CD4-positive, CD25-positive, alpha-beta regulatory T cell (primary cell): ENCODE results near the gene TFF1. TPM values are rescaled to one million over a fixed set of nuclear protein-coding genes. Genes with fewer than 3 reads are reported as not detected.

Experiments used
- ATAC-seq, 2 donors: fragments of 150-1000 bp; cut with Tn5 transposase; one replicate each; pipeline ENCODE4 v1.10.0; 2021; ENCODE audit warnings: low read depth in 2 of 2, moderate number of reproducible peaks in 2 of 2, moderate library complexity in 1 of 2
- DNase-seq, 3 donors: peaks; one replicate each; pipeline versions ENCODE4 v3.0.0 to v3.0.0-alpha.2; 2012 to 2022; ENCODE audit warnings: mixed read lengths in 1 of 3
- H3K27ac ChIP-seq: one replicate; pipeline ENCODE4 v1.7.0; 2013; ENCODE audit warnings: mild to moderate bottlenecking, low read length; ENCODE audit not compliant: insufficient read depth, poor library complexity, severe bottlenecking
- H3K27me3 ChIP-seq: one replicate; pipeline ENCODE4 v1.7.0; 2013; ENCODE audit warnings: low read length; ENCODE audit not compliant: control insufficient read depth, insufficient read depth
- H3K36me3 ChIP-seq: one replicate; pipeline ENCODE4 v1.7.0; 2013; ENCODE audit warnings: mild to moderate bottlenecking, low read length, moderate library complexity; ENCODE audit not compliant: control insufficient read depth, insufficient read depth
- H3K4me1 ChIP-seq: 2 replicates; pipeline ENCODE4 v1.7.0; 2013; ENCODE audit warnings: mild to moderate bottlenecking, low read length; ENCODE audit not compliant: insufficient read depth, control insufficient read depth, poor library complexity, severe bottlenecking
- H3K4me3 ChIP-seq: one replicate; pipeline ENCODE4 v1.7.0; 2013; ENCODE audit warnings: low read depth, mild to moderate bottlenecking, low read length, moderate library complexity
- H3K9me3 ChIP-seq, 2 experiments: 1 replicate in 1 of 2; 2 replicates in 1 of 2; pipeline ENCODE4 v1.7.0; 2013; ENCODE audit warnings: low read length in 2 of 2, mild to moderate bottlenecking in 1 of 2, moderate library complexity in 1 of 2; ENCODE audit not compliant: control insufficient read depth in 2 of 2
- H3K27ac Mint-ChIP-seq, 3 donors: one replicate each; pipeline ENCODE4 v1.8.0; 2020 to 2022; ENCODE audit warnings: mild to moderate bottlenecking in 3 of 3, mixed read lengths in 3 of 3, moderate library complexity in 2 of 3
- H3K27me3 Mint-ChIP-seq: one replicate; pipeline ENCODE4 v1.8.0; 2022; ENCODE audit warnings: mild to moderate bottlenecking, mixed read lengths
- H3K36me3 Mint-ChIP-seq: one replicate; pipeline ENCODE4 v1.8.0; 2020; ENCODE audit warnings: mixed read lengths
- H3K4me1 Mint-ChIP-seq, 4 donors: one replicate each; pipeline ENCODE4 v1.8.0; 2020 to 2022; ENCODE audit warnings: mixed read lengths in 4 of 4, mild to moderate bottlenecking in 1 of 4
- H3K4me3 Mint-ChIP-seq, 4 donors: one replicate each; pipeline ENCODE4 v1.8.0; 2020 to 2022; ENCODE audit warnings: mild to moderate bottlenecking in 4 of 4, mixed read lengths in 4 of 4, moderate library complexity in 3 of 4
- H3K9me3 Mint-ChIP-seq, 7 donors: one replicate each; pipeline ENCODE4 v1.8.0; 2020 to 2022; ENCODE audit warnings: mixed read lengths in 7 of 7, mild to moderate bottlenecking in 3 of 7, moderate library complexity in 2 of 7
- polyA plus RNA-seq, 4 donors: library from polyadenylated mRNA; unstranded; fragments of 300-500 nt; fragmentation: Illumina TruSeq; gene quantifications; one replicate each; pipeline ENCODE4 v1.2.3, GENCODE V29; 2021
- total RNA-seq: library from RNA; stranded (reverse); gene quantifications from one replicate; pipeline ENCODE4 v1.2.3, GENCODE V29; 2022

The TFF1 gene
- total and polyA plus RNA-seq, 5 donors from 2014 or later: not detected

DNA sequence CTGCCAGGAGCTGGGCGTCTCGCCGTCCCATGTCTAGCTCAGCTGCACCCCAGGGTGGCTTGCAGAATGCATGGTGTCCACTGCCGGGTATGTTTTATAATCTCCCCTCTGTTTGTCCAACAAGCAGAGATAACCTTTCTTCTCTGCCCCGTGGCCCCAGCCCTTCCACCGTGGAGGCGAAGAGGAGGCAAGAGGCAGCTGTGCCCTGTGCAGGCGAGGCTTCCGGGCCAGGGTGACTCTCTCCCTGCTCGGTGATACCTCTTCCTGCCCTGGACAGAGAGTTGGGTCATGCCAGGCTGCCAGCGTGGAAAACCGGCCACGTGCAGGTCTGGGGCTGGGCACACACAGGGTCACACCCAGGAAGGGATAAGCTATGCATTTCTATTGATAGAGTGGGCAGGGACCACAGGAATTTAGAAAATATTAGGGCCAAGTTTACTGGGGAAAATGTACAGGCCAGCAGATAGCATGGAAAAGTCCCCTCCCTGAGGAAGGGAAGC is 15.4 kb downstream of the TFF1 start, which contains the start of gene TFF2:
Gene TFF2 (minus strand): TSS at position 68 of the 500 bp plus-strand sequence. CDS start 37 bp downstream, at position 31.
- H3K27me3 ChIP-seq: no peaks in the 10 kb centered on the region
- H3K9me3 Mint-ChIP-seq: peaks cover 0 to 14% (median 2%) of the 10 kb centered on the region in 7 donors
- H3K9me3 ChIP-seq: peaks cover 9 to 17% of the 10 kb centered on the region in 2 experiments
- no peak within 1 kb of the TSS for H3K27ac ChIP-seq
- ATAC-seq (no peak), DNase-seq (no peak)
- no peaks in the 10 kb centered on the region for H3K4me1 Mint-ChIP-seq
- H3K4me3 Mint-ChIP-seq: no peak within 1 kb of the TSS
- no peaks in the 10 kb centered on the region for H3K36me3 ChIP-seq
- H3K4me1 ChIP-seq: no peaks in the 10 kb centered on the region
- H3K27me3 Mint-ChIP-seq: peaks cover 8% of the 10 kb centered on the region
- no peak within 1 kb of the TSS for H3K27ac Mint-ChIP-seq
- peaks cover 5% of the 10 kb centered on the region for H3K36me3 Mint-ChIP-seq
- H3K4me3 ChIP-seq: no peak within 1 kb of the TSS

DNA sequence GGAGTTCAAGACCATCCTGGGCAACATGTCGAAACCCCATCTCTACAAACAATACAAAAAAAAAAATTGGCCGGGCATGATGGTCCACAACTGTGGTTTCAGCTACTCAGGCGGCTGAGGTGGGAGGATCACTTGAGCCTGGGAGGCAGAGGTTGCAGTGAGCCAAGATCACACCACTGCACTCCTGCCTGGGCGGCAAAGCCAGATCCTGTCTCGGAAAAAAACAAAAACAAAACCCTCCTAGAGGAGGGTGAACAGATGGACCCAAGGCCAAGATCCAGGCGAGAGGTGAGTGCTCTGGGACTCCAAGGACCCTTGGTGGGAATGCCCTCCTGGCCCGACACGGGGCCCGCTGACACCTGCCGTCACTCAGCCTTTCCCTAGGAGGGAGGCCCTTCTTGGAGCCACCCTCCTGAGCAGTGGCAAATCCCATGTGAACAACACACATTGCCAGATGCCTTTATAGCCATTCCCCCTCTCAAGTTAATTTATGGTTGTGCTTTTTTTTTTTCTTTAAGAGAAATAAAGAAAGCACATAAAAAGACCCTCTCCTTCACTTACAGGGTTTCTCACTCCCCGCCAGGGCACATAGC is 15.9 kb downstream of the TFF1 start:
- DNase-seq: no peak
- H3K9me3 ChIP-seq: peaks cover 5 to 11% of the 10 kb centered on the region in 2 experiments
- Mint-ChIP-seq H3K27me3 (peaks cover 8% of the 10 kb centered on the region), H3K4me1 (no peaks in the 10 kb centered on the region), H3K36me3 (peaks cover 5% of the 10 kb centered on the region), H3K27ac (no peak overlapping the region), H3K9me3 (peaks cover 0 to 10% (median 2%) of the 10 kb centered on the region in 7 donors), H3K4me3 (no peak overlapping the region)
- H3K27me3 ChIP-seq: no peaks in the 10 kb centered on the region
- no peak overlapping the region for H3K27ac ChIP-seq
- H3K4me3 ChIP-seq: no peak overlapping the region
- ATAC-seq: no peak
- no peaks in the 10 kb centered on the region for H3K36me3 ChIP-seq
- no peaks in the 10 kb centered on the region for H3K4me1 ChIP-seq

DNA sequence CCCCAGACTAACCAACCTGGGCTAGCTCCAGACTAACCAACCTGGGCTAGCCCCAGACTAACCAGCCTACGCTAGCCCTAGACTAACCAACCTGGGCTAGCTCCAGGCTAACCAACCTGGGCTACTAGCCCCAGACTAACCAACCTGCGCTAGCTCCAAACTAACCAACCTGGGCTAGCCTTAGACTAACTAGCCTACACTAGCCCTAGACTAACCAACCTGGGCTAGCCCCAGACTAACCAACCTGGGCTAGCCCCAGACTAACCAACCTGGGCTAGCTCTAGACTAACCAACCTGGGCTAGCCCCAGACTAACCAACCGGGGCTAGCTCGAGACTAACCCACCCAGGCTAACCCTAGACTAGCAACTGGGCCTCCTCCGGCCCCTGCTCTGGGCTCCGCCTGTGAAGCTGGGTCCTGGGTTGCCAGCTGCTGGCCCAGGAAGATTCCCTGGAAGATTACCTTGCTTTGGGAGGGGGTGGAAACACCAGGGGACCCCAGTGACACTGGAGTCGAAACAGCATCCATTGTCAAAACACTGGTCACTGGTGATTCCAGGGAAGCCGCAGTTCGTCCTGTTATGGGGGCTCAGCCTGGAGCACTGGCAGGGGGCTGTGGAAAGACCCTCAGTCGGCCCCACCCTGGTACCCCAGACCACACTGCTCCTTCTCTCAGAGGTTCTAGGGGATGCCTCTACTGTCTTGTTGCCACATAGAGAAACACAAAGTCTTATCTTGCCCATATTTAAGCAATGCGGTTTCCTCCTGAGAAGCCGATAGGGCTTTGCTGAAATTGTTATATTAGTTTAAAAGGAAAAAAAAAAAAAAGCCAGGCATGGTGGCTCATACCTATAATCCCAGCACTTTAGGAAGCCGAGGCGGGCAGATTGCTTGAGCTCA is 16.7 kb downstream of the TFF1 start:
- no peak overlapping the region for H3K27ac Mint-ChIP-seq
- peaks cover 5% of the 10 kb centered on the region for H3K36me3 Mint-ChIP-seq
- DNase-seq (no peak), ATAC-seq (no peak)
- H3K36me3 ChIP-seq: no peaks in the 10 kb centered on the region
- no peaks in the 10 kb centered on the region for H3K4me1 ChIP-seq
- H3K4me3 Mint-ChIP-seq: no peak overlapping the region
- H3K9me3 Mint-ChIP-seq: peaks cover 0 to 5% (median 1%) of the 10 kb centered on the region in 7 donors
- no peaks in the 10 kb centered on the region for H3K27me3 ChIP-seq
- no peaks in the 10 kb centered on the region for H3K4me1 Mint-ChIP-seq
- peaks cover 2 to 5% of the 10 kb centered on the region in 2 experiments for H3K9me3 ChIP-seq
- no peak overlapping the region for H3K4me3 ChIP-seq
- H3K27ac ChIP-seq: no peak overlapping the region
- H3K27me3 Mint-ChIP-seq: peaks cover 4% of the 10 kb centered on the region

DNA sequence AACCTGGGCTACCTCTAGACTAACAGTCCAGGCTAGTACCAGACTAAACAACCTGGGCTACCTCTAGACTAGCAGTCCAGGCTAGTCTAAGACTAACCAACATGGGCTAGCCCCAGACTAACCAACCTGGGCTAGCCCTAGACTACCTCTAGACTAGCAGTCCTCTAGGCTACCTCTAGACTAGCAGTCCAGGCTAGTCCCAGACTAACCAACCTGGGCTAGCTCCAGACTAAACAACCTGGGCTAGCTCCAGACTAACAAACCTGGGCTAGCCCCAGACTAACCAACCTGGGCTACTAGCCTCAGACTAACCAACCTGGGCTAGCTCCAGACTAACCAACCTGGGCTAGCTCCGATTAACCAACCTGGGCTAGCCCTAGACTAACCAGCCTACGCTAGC is 17.6 kb downstream of the TFF1 start:
- Mint-ChIP-seq H3K27me3 (peaks cover 4% of the 10 kb centered on the region), H3K36me3 (no peaks in the 10 kb centered on the region), H3K4me3 (no peak overlapping the region), H3K27ac (no peak overlapping the region), H3K9me3 (peaks cover 0 to 2% (median 0%) of the 10 kb centered on the region in 7 donors), H3K4me1 (no peaks in the 10 kb centered on the region)
- Histone ChIP-seq H3K4me3 (no peak overlapping the region), H3K4me1 (no peaks in the 10 kb centered on the region), H3K9me3 (no peaks in the 10 kb centered on the region), H3K27me3 (no peaks in the 10 kb centered on the region), H3K36me3 (no peaks in the 10 kb centered on the region), H3K27ac (no peak overlapping the region)
- ATAC-seq: no peak
- no peak for DNase-seq

DNA sequence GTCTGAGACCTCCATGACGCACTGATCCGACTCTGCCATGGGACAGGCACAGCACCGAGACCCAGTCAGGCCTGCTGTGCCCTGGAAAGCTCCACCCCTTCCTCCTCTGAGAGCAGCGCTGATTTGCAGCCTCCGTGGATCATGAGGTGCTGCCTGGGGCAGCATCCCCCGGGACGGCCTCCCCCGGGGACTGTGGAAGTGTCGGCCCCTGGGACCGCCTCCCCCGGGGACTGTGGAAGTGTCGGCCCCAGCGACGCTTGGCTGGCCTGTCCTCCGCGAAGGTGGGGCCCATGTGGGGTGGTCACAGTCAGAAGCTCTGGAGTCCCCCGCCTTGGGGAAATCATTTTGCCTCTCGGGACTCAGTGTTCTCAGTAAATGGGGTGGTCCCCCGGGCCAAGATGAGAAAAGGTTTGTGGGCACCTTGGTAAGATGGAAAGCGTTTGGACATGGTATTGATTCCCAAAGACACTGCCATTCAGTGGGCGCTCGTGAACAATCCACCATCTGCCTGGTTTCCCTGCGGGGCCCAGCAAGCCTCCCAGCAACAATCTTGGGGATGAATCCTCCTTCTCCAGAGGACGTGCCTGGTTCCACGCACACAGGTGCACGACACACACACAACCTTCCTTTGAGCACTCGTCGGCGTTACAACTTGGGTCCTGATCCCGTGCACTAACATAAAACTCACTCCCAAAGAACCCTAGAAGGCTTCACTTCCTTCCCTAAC is 18.6 kb downstream of the TFF1 start:
- Histone ChIP-seq H3K27me3 (no peaks in the 10 kb centered on the region), H3K4me1 (no peaks in the 10 kb centered on the region), H3K9me3 (no peaks in the 10 kb centered on the region), H3K36me3 (no peaks in the 10 kb centered on the region), H3K27ac (no peak overlapping the region), H3K4me3 (no peak overlapping the region)
- DNase-seq: no peak
- Mint-ChIP-seq H3K4me3 (no peak overlapping the region), H3K9me3 (no peaks in the 10 kb centered on the region), H3K27me3 (no peaks in the 10 kb centered on the region), H3K36me3 (no peaks in the 10 kb centered on the region), H3K27ac (no peak overlapping the region), H3K4me1 (no peaks in the 10 kb centered on the region)
- no peak for ATAC-seq

DNA sequence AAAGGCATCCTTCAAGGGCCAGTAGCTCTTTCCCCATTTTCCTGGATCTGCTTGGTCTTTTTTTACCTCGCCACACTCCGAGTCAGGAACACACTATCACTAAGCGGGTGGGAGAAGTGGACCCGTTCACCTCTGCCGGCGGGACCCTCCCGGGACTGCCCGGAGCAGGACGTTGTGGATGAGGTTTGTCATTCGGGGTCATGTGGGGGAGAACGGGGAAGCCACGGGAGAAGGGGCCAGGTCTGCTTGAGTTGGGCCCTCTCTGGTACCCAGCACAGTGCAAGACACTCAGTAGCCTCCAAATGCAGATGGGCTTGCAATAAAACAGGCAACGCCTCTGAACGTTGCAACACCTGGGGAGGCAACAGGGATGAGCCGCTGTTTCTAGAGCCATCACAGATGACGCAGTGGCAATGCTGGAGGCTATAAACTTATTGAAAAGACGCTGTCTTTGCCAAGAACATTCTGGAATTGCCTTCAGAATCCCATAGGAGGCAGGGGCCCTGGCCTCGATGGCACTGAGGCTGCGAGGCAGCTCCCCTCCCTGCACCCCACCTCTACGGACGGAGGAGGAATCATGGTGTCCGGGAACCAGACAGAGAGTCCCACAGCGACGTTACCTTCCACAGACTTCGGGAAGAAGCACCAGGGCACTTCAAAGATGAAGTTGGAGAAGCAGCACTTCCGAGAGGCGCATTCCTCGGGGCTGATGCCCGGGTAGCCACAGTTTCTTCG is 19.3 kb downstream of the TFF1 start:
- H3K27me3 ChIP-seq: no peaks in the 10 kb centered on the region
- H3K27ac ChIP-seq: no peak overlapping the region
- Mint-ChIP-seq H3K4me3 (no peak overlapping the region), H3K9me3 (no peaks in the 10 kb centered on the region), H3K27me3 (no peaks in the 10 kb centered on the region), H3K4me1 (no peaks in the 10 kb centered on the region), H3K27ac (no peak overlapping the region), H3K36me3 (no peaks in the 10 kb centered on the region)
- no peaks in the 10 kb centered on the region for H3K9me3 ChIP-seq
- H3K4me3 ChIP-seq: no peak overlapping the region
- no peaks in the 10 kb centered on the region for H3K4me1 ChIP-seq
- H3K36me3 ChIP-seq: no peaks in the 10 kb centered on the region
- ATAC-seq (no peak), DNase-seq (no peak)

DNA sequence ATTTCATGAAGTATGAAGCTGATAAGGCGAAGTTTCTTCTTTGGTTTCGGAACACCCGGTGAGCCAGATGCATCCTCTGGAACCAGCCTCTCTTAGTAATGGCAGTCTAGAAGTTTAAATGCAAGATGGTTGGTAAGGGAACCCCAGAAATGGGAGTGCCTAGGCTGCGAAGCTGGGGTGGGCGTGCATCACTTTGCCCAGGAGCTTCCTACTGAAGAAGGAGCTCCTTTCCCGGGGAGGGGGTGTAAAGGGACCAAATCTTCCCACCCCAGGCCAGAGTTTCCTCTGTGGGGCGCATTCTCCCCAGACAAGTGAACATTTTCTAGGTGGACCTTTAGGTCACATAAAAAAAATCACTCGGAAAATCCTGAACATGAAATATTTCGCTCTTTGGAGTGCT is 19.9 kb downstream of the TFF1 start:
- Histone ChIP-seq H3K4me1 (no peaks in the 10 kb centered on the region), H3K27me3 (no peaks in the 10 kb centered on the region), H3K36me3 (no peaks in the 10 kb centered on the region), H3K4me3 (no peak overlapping the region), H3K27ac (no peak overlapping the region), H3K9me3 (no peaks in the 10 kb centered on the region)
- H3K4me1 Mint-ChIP-seq: no peaks in the 10 kb centered on the region
- H3K9me3 Mint-ChIP-seq: no peaks in the 10 kb centered on the region
- H3K36me3 Mint-ChIP-seq: no peaks in the 10 kb centered on the region
- H3K27ac Mint-ChIP-seq: no peak overlapping the region
- ATAC-seq: no peak
- H3K4me3 Mint-ChIP-seq: no peak overlapping the region
- H3K27me3 Mint-ChIP-seq: no peaks in the 10 kb centered on the region
- DNase-seq: no peak
